Activated CD8-positive, alpha-beta memory T cell treated with anti-CD3 and anti-CD28 coated beads for 24 hours (primary cell): Measurements from ENCODE around the gene AZGP1.
"Not testable (repeated sequence)": the region's sequence is repeated elsewhere in the genome, so short reads cannot be mapped to it uniquely, and the experiment has no call there.

Experiments used
- DNase-seq: peaks from one replicate; pipeline ENCODE4 v3.0.0-alpha.2; 2020

AZGP1 gene

GRCh38 chr7:99949645-99950228 lies 26.1 kb downstream of the AZGP1 start:
- DNase-seq: no peak

- no peak for DNase-seq
Measured at GRCh38 chr7:99947608-99948007, 28.2 kb downstream of the AZGP1 start.

- no peak for DNase-seq
Measured at GRCh38 chr7:99944497-99945070, 31.2 kb downstream of the AZGP1 start.

- DNase-seq: no peak
Measured at GRCh38 chr7:99943641-99944496, 32.0 kb downstream of the AZGP1 start.

GRCh38 chr7:99938296-99938695 lies 37.5 kb downstream of the AZGP1 start:
- no peak for DNase-seq

GRCh38 chr7:99935009-99935408 lies 40.8 kb downstream of the AZGP1 start:
- not testable (repeated sequence) for DNase-seq

- DNase-seq: no peak
Measured at GRCh38 chr7:99930376-99930775, 45.5 kb downstream of the AZGP1 start.

- no peak for DNase-seq
Measured at GRCh38 chr7:99929730-99930053, 46.1 kb downstream of the AZGP1 start.

- DNase-seq: peak; percentile 70
Measured at GRCh38 chr7:99928994-99929729, 46.7 kb downstream of the AZGP1 start, which contains the start of gene GJC3. Gene GJC3 (minus strand): TSS chr7:99929620. CDS start chr7:99929620, 0 bp downstream.

GRCh38 chr7:99928188-99928587 lies 47.6 kb downstream of the AZGP1 start:
- no peak for DNase-seq

GRCh38 chr7:99927536-99927935 lies 48.3 kb downstream of the AZGP1 start:
- DNase-seq: no peak

GRCh38 chr7:99926321-99926720 lies 49.5 kb downstream of the AZGP1 start:
- DNase-seq: no peak

GRCh38 chr7:99923200-99923599 lies 52.6 kb downstream of the AZGP1 start:
- DNase-seq: no peak

GRCh38 chr7:99920149-99920548 lies 55.7 kb downstream of the AZGP1 start:
- no peak for DNase-seq

- no peak for DNase-seq
Measured at GRCh38 chr7:99919814-99920112, 56.1 kb downstream of the AZGP1 start.

GRCh38 chr7:99918959-99919813 lies 56.6 kb downstream of the AZGP1 start, which contains the start of gene TRIM4:
Gene TRIM4 (minus strand): TSS chr7:99919530. CDS start chr7:99919401, 129 bp downstream.
- DNase-seq: peak; percentile 94
